Neuronal stem cell (in vitro differentiated cells): ENCODE data around the gene TBC1D14.

Experiments
- DNase-seq: peaks from one replicate; pipeline ENCODE4 v3.0.0-alpha.2; 2013; ENCODE audit warnings: low spot score
- H2AFZ ChIP-seq: one replicate; pipeline ENCODE4 v1.6.1; 2013; ENCODE audit warnings: mild to moderate bottlenecking, low read length, inconsistent platforms
- H2AK5ac ChIP-seq: 2 replicates; pipeline ENCODE4 v1.6.1; 2013; ENCODE audit warnings: low read depth, mild to moderate bottlenecking, inconsistent platforms, low read length, moderate library complexity, mixed read lengths
- H2BK120ac ChIP-seq: 2 replicates; pipeline ENCODE4 v1.6.1; 2013; ENCODE audit warnings: low read depth, mild to moderate bottlenecking, inconsistent platforms, low read length, moderate library complexity, mixed read lengths
- H2BK12ac ChIP-seq: one replicate; pipeline ENCODE4 v1.6.1; 2013; ENCODE audit warnings: low read length, inconsistent platforms
- H2BK15ac ChIP-seq: 2 replicates; pipeline ENCODE4 v1.6.1; 2013; ENCODE audit warnings: mild to moderate bottlenecking, low read length, inconsistent platforms, mixed read lengths
- H2BK5ac ChIP-seq: one replicate; pipeline ENCODE4 v1.6.1; 2013; ENCODE audit warnings: inconsistent platforms, mild to moderate bottlenecking, low read length, moderate library complexity
- H3K14ac ChIP-seq: one replicate; pipeline ENCODE4 v1.6.1; 2013; ENCODE audit warnings: low read length, inconsistent platforms
- H3K18ac ChIP-seq: 2 replicates; pipeline ENCODE4 v1.6.1; 2013; ENCODE audit warnings: low read length, inconsistent platforms
- H3K23ac ChIP-seq: 2 replicates; pipeline ENCODE4 v1.6.1; 2013; ENCODE audit warnings: low read depth, mild to moderate bottlenecking, mixed read lengths, low read length, inconsistent platforms; ENCODE audit not compliant: poor library complexity
- H3K27ac ChIP-seq: replicated peaks from 3 replicates; pipeline ENCODE4 v1.5.1; 2013; ENCODE audit warnings: low read length, inconsistent platforms
- H3K27me3 ChIP-seq, 3 experiments: 2 replicates each; pipeline ENCODE4 v1.6.1; 2013; ENCODE audit warnings: low read length in 3 of 3, mild to moderate bottlenecking in 2 of 3, inconsistent platforms in 1 of 3, low read depth in 1 of 3, mixed read lengths in 1 of 3, moderate library complexity in 1 of 3; ENCODE audit not compliant: control insufficient read depth in 3 of 3, insufficient read depth in 3 of 3
- H3K36me3 ChIP-seq, 2 donors: replicated peaks in 1 of 2; 2 replicates each; pipeline ENCODE4 v1.6.1; 2013; ENCODE audit warnings: low read length in 2 of 2; ENCODE audit not compliant: control insufficient read depth in 2 of 2, insufficient read depth in 2 of 2
- H3K4ac ChIP-seq: 2 replicates; pipeline ENCODE4 v1.6.1; 2013; ENCODE audit warnings: inconsistent platforms, mild to moderate bottlenecking, low read length, moderate library complexity
- H3K4me1 ChIP-seq, 2 donors: 1 replicate in 1 of 2; 2 replicates in 1 of 2; pipeline ENCODE4 v1.6.1; 2013; ENCODE audit warnings: low read length in 2 of 2, low read depth in 1 of 2; ENCODE audit not compliant: control insufficient read depth in 2 of 2, insufficient read depth in 1 of 2
- H3K4me2 ChIP-seq: one replicate; pipeline ENCODE4 v1.6.1; 2013; ENCODE audit warnings: mild to moderate bottlenecking, low read length, inconsistent platforms; ENCODE audit not compliant: insufficient read depth, poor library complexity, severe bottlenecking
- H3K4me3 ChIP-seq, 2 donors: 2 replicates each; pipeline ENCODE4 v1.5.1; 2013; ENCODE audit warnings: low read length in 2 of 2, mild to moderate bottlenecking in 2 of 2, inconsistent platforms in 1 of 2, moderate library complexity in 1 of 2
- H3K79me1 ChIP-seq: one replicate; pipeline ENCODE4 v1.6.1; 2013; ENCODE audit warnings: low read depth, mild to moderate bottlenecking, inconsistent platforms, low read length, moderate library complexity
- H3K9ac ChIP-seq: one replicate; pipeline ENCODE4 v1.6.1; 2013; ENCODE audit warnings: mild to moderate bottlenecking, low read depth, low read length, inconsistent platforms; ENCODE audit not compliant: poor library complexity
- H3K9me3 ChIP-seq, 2 donors: replicated peaks in 1 of 2; 2 replicates each; pipeline versions ENCODE3 to v1.6.1; 2013; ENCODE audit warnings: low read length in 2 of 2, mild to moderate bottlenecking in 2 of 2, inconsistent platforms in 1 of 2, low read depth in 1 of 2, mixed read lengths in 1 of 2, moderate library complexity in 1 of 2; ENCODE audit not compliant: control insufficient read depth in 2 of 2, insufficient read depth in 1 of 2
- H4K8ac ChIP-seq: one replicate; pipeline ENCODE4 v1.6.1; 2013; ENCODE audit warnings: low read depth, mild to moderate bottlenecking, inconsistent platforms, low read length, moderate library complexity
- H4K91ac ChIP-seq: one replicate; pipeline ENCODE4 v1.6.1; 2013; ENCODE audit warnings: low read length, low read depth, mild to moderate bottlenecking, inconsistent platforms; ENCODE audit not compliant: poor library complexity
- WGBS, 2 donors: extraction: QIAGEN DNeasy Blood & Tissue Kit; methylation state at CpG; one replicate each; pipeline ENCODE4 v1.1.7; 2013; ENCODE audit warnings: missing lambda C conversion rate in 2 of 2, mixed read lengths in 1 of 2; ENCODE audit not compliant: insufficient read length in 2 of 2, insufficient replicate concordance in 1 of 2; ENCODE audit errors: extremely low coverage in 2 of 2; 5-methylcytosine and 5-hydroxymethylcytosine counted together

TBC1D14 gene

GRCh38 chr4:6923507-6923906, 13.9 kb downstream of the TBC1D14 start:
- Histone ChIP-seq H3K9ac (no peak overlapping the region), H3K4ac (no peak overlapping the region), H3K27me3 (no peaks in the 10 kb centered on the region), H3K9me3 (no peaks in the 10 kb centered on the region), H3K36me3 (peaks cover 15 to 35% of the 10 kb centered on the region in 2 donors), H3K4me1 (peaks cover 0 to 6% of the 10 kb centered on the region in 2 donors), H3K79me1 (peaks cover 2% of the 10 kb centered on the region), H2BK15ac (no peak overlapping the region), H2AK5ac (no peak overlapping the region), H3K4me3 (no peak overlapping the region), H4K8ac (no peak overlapping the region), H3K4me2 (no peak overlapping the region), H2AFZ (no peak overlapping the region), H4K91ac (no peak overlapping the region), H2BK12ac (no peak overlapping the region), H2BK5ac (no peak overlapping the region), H3K18ac (peak overlapping the region; percentile 41), H3K27ac (no peak overlapping the region), H3K23ac (peak overlapping the region; percentile 96), H3K14ac (peak overlapping the region; percentile 31), H2BK120ac (no peak overlapping the region)
- no peak for DNase-seq
- WGBS, 2 donors: no CpG with 5 or more reads among the region's 32 CpGs

GRCh38 chr4:6924361-6924779, 14.7 kb downstream of the TBC1D14 start:
- no peak overlapping the region for H2AFZ ChIP-seq
- WGBS, 2 donors: no CpG with 5 or more reads among the region's 12 CpGs
- peaks cover 4 to 13% of the 10 kb centered on the region in 2 donors for H3K4me1 ChIP-seq
- peaks cover 15 to 35% of the 10 kb centered on the region in 2 donors for H3K36me3 ChIP-seq
- H3K79me1 ChIP-seq: peaks cover 2% of the 10 kb centered on the region
- no peak overlapping the region for H3K14ac ChIP-seq
- H3K4me3 ChIP-seq: no peak overlapping the region
- H2AK5ac ChIP-seq: no peak overlapping the region
- H3K9me3 ChIP-seq: no peaks in the 10 kb centered on the region
- H3K18ac ChIP-seq: no peak overlapping the region
- DNase-seq: no peak
- no peak overlapping the region for H3K4ac ChIP-seq
- H3K4me2 ChIP-seq: no peak overlapping the region
- H2BK12ac ChIP-seq: no peak overlapping the region
- H4K8ac ChIP-seq: no peak overlapping the region
- H4K91ac ChIP-seq: no peak overlapping the region
- H3K27me3 ChIP-seq: no peaks in the 10 kb centered on the region
- no peak overlapping the region for H3K27ac ChIP-seq
- H2BK5ac ChIP-seq: no peak overlapping the region
- peak overlapping the region; percentile 63 for H3K9ac ChIP-seq
- H3K23ac ChIP-seq: peak overlapping the region; percentile 61
- no peak overlapping the region for H2BK120ac ChIP-seq
- no peak overlapping the region for H2BK15ac ChIP-seq

GRCh38 chr4:6925357-6925836, 15.8 kb downstream of the TBC1D14 start:
- no CpG with 5 or more reads among the region's 14 CpGs for WGBS, 2 donors
- DNase-seq: no peak

GRCh38 chr4:6926081-6926480, 16.5 kb downstream of the TBC1D14 start:
- Histone ChIP-seq H2BK12ac (no peak overlapping the region), H4K8ac (no peak overlapping the region), H3K9ac (no peak overlapping the region), H3K9me3 (no peaks in the 10 kb centered on the region), H4K91ac (no peak overlapping the region), H3K4me3 (no peak overlapping the region), H2AK5ac (no peak overlapping the region), H2BK15ac (no peak overlapping the region), H3K14ac (no peak overlapping the region), H3K4me2 (no peak overlapping the region), H3K27me3 (no peaks in the 10 kb centered on the region), H2AFZ (no peak overlapping the region), H3K27ac (no peak overlapping the region), H3K36me3 (peaks cover 15 to 35% of the 10 kb centered on the region in 2 donors), H3K23ac (no peak overlapping the region), H3K4ac (no peak overlapping the region), H2BK5ac (no peak overlapping the region), H3K4me1 (peaks cover 13 to 21% of the 10 kb centered on the region in 2 donors), H3K79me1 (peaks cover 2% of the 10 kb centered on the region), H2BK120ac (no peak overlapping the region), H3K18ac (no peak overlapping the region)
- WGBS, 2 donors: no CpG with 5 or more reads among the region's 19 CpGs
- DNase-seq: no peak

More at GRCh38 chr4:6925357-6925836, 15.8 kb downstream of the TBC1D14 start:
- H3K4me1 ChIP-seq: peaks cover 13 to 21% of the 10 kb centered on the region in 2 donors
- H2BK5ac ChIP-seq: no peak overlapping the region
- no peaks in the 10 kb centered on the region for H3K27me3 ChIP-seq
- H3K23ac ChIP-seq: no peak overlapping the region
- H3K27ac ChIP-seq: no peak overlapping the region
- no peak overlapping the region for H3K4me3 ChIP-seq
- peaks cover 15 to 35% of the 10 kb centered on the region in 2 donors for H3K36me3 ChIP-seq
- no peak overlapping the region for H3K4ac ChIP-seq
- H2BK15ac ChIP-seq: no peak overlapping the region
- H3K18ac ChIP-seq: no peak overlapping the region
- H2BK120ac ChIP-seq: no peak overlapping the region
- peaks cover 2% of the 10 kb centered on the region for H3K79me1 ChIP-seq
- H2AFZ ChIP-seq: no peak overlapping the region
- no peak overlapping the region for H4K91ac ChIP-seq
- no peaks in the 10 kb centered on the region for H3K9me3 ChIP-seq
- H3K4me2 ChIP-seq: no peak overlapping the region
- no peak overlapping the region for H3K14ac ChIP-seq
- no peak overlapping the region for H4K8ac ChIP-seq
- no peak overlapping the region for H2BK12ac ChIP-seq
- no peak overlapping the region for H3K9ac ChIP-seq
- no peak overlapping the region for H2AK5ac ChIP-seq
